Muscle layer of colon (tissue), 2 donors: ENCODE results near the gene UNC93A.
"Not testable (repeated sequence)": the region's sequence is repeated elsewhere in the genome, so short reads cannot be mapped to it uniquely, and the experiment has no call there.

Experiments used
- H3K27ac ChIP-seq: one replicate; pipeline ENCODE4 v1.7.0; 2013; ENCODE audit warnings: low read depth, mild to moderate bottlenecking, low read length, moderate library complexity
- H3K27me3 ChIP-seq, 2 donors: one replicate each; pipeline ENCODE4 v1.7.0; 2013; ENCODE audit warnings: low read length in 2 of 2, mild to moderate bottlenecking in 2 of 2; ENCODE audit not compliant: insufficient read depth in 2 of 2, control insufficient read depth in 1 of 2
- H3K36me3 ChIP-seq: one replicate; pipeline ENCODE4 v1.7.0; 2013; ENCODE audit warnings: mild to moderate bottlenecking, low read length; ENCODE audit not compliant: insufficient read depth
- H3K4me1 ChIP-seq: one replicate; pipeline ENCODE4 v1.7.0; 2013; ENCODE audit warnings: mild to moderate bottlenecking, low read length; ENCODE audit not compliant: insufficient read depth
- H3K4me3 ChIP-seq, 2 donors: one replicate each; pipeline ENCODE4 v1.7.0; 2013; ENCODE audit warnings: low read length in 2 of 2, low read depth in 1 of 2, mild to moderate bottlenecking in 1 of 2, moderate library complexity in 1 of 2
- H3K9ac ChIP-seq: one replicate; pipeline ENCODE4 v1.7.0; 2013; ENCODE audit warnings: low read length
- H3K9me3 ChIP-seq: one replicate; pipeline ENCODE4 v1.7.0; 2013; ENCODE audit warnings: mild to moderate bottlenecking, low read length
- donor health status: abdominal sarcoma.
- donor health status: Adenocarcinoma of cecum.

Gene UNC93A

GRCh38 chr6:167307342-167307955 lies 16.3 kb downstream of the UNC93A start:
- Histone ChIP-seq H3K9me3 (no peaks in the 10 kb centered on the region), H3K27ac (no peak overlapping the region), H3K9ac (no peak overlapping the region), H3K27me3 (no peaks in the 10 kb centered on the region), H3K4me1 (peaks cover 18% of the 10 kb centered on the region), H3K4me3 (no peak overlapping the region), H3K36me3 (no peaks in the 10 kb centered on the region)

GRCh38 chr6:167308207-167308606 lies 17.1 kb downstream of the UNC93A start:
- H3K27me3 ChIP-seq: no peaks in the 10 kb centered on the region
- no peak overlapping the region for H3K9ac ChIP-seq
- peaks cover 18% of the 10 kb centered on the region for H3K4me1 ChIP-seq
- no peaks in the 10 kb centered on the region for H3K9me3 ChIP-seq
- H3K4me3 ChIP-seq: no peak overlapping the region
- no peaks in the 10 kb centered on the region for H3K36me3 ChIP-seq
- H3K27ac ChIP-seq: no peak overlapping the region

GRCh38 chr6:167309355-167310192 lies 18.5 kb downstream of the UNC93A start:
- H3K9me3 ChIP-seq, H3K9ac ChIP-seq, H3K27ac ChIP-seq, H3K27me3 ChIP-seq, H3K4me3 ChIP-seq, H3K36me3 ChIP-seq: not testable (repeated sequence)
- peaks cover 18% of the 10 kb centered on the region for H3K4me1 ChIP-seq

- Histone ChIP-seq H3K36me3 (no peaks in the 10 kb centered on the region), H3K27ac (no peak overlapping the region), H3K9ac (no peak overlapping the region), H3K4me1 (peaks cover 18% of the 10 kb centered on the region), H3K4me3 (no peak overlapping the region), H3K27me3 (no peaks in the 10 kb centered on the region), H3K9me3 (no peaks in the 10 kb centered on the region)
These were observed 20.2 kb downstream of the UNC93A start for GRCh38 chr6:167311286-167311685.

GRCh38 chr6:167311691-167312090 lies 20.6 kb downstream of the UNC93A start:
- H3K9ac ChIP-seq, H3K27ac ChIP-seq, H3K9me3 ChIP-seq, H3K36me3 ChIP-seq, H3K4me3 ChIP-seq, H3K27me3 ChIP-seq: not testable (repeated sequence)
- peaks cover 18% of the 10 kb centered on the region for H3K4me1 ChIP-seq

GRCh38 chr6:167314180-167314821 lies 23.2 kb downstream of the UNC93A start:
- H3K9ac ChIP-seq: no peak overlapping the region
- H3K4me1 ChIP-seq: peaks cover 18% of the 10 kb centered on the region
- H3K36me3 ChIP-seq: no peaks in the 10 kb centered on the region
- no peaks in the 10 kb centered on the region for H3K9me3 ChIP-seq
- H3K27ac ChIP-seq: no peak overlapping the region
- H3K4me3 ChIP-seq: no peak overlapping the region
- H3K27me3 ChIP-seq: no peaks in the 10 kb centered on the region

GRCh38 chr6:167317172-167317571 lies 26.1 kb downstream of the UNC93A start:
- Histone ChIP-seq H3K9ac (no peak overlapping the region), H3K27ac (no peak overlapping the region), H3K27me3 (no peaks in the 10 kb centered on the region), H3K9me3 (no peaks in the 10 kb centered on the region), H3K36me3 (no peaks in the 10 kb centered on the region), H3K4me3 (no peak overlapping the region), H3K4me1 (no peaks in the 10 kb centered on the region)

GRCh38 chr6:167318354-167318753 lies 27.2 kb downstream of the UNC93A start:
- not testable (repeated sequence) for H3K36me3 ChIP-seq, H3K4me3 ChIP-seq, H3K9me3 ChIP-seq, H3K27me3 ChIP-seq, H3K27ac ChIP-seq, H3K9ac ChIP-seq, H3K4me1 ChIP-seq

- H3K9me3 ChIP-seq, H3K36me3 ChIP-seq, H3K9ac ChIP-seq, H3K27ac ChIP-seq, H3K27me3 ChIP-seq, H3K4me3 ChIP-seq, H3K4me1 ChIP-seq: not testable (repeated sequence)
These were observed 27.7 kb downstream of the UNC93A start for GRCh38 chr6:167318856-167319255.

- not testable (repeated sequence) for H3K9ac ChIP-seq, H3K27me3 ChIP-seq, H3K9me3 ChIP-seq, H3K36me3 ChIP-seq, H3K4me3 ChIP-seq, H3K4me1 ChIP-seq
- peak overlapping the region; percentile 44 for H3K27ac ChIP-seq
These were observed 29.0 kb downstream of the UNC93A start for GRCh38 chr6:167319856-167320753.

- H3K36me3 ChIP-seq, H3K4me3 ChIP-seq, H3K4me1 ChIP-seq, H3K27me3 ChIP-seq, H3K9ac ChIP-seq, H3K9me3 ChIP-seq: not testable (repeated sequence)
- H3K27ac ChIP-seq: peak overlapping the region; percentile 44
These were observed 29.6 kb downstream of the UNC93A start for GRCh38 chr6:167320754-167321056.
